Measurements from ENCODE around the gene SHH. TPM values are rescaled to one million over a fixed set of nuclear protein-coding genes. Genes with fewer than 3 reads are reported as not detected.

The SHH gene
- total RNA-seq, 1 experiment from 2014 or later, result 4.7 TPM

GRCh38 chr7:155806096-155806871, 6.0 kb downstream of the SHH start:
- no TSS peak for BruUV-seq (replicated peaks)
- H3K27ac Mint-ChIP-seq (ENCODE audit: unreplicated experiment), result no peak overlapping the region
- Histone ChIP-seq H3K4me1 (peaks cover 36% of the 10 kb centered on the region), H3K36me3 (ENCODE audit: control insufficient read depth, insufficient read depth, low read length) (no peaks in the 10 kb centered on the region), H3K27me3 (replicated peaks; ENCODE audit: control insufficient read depth, insufficient read depth, low read length) (peaks cover 2% of the 10 kb centered on the region), H3K4me3 (ENCODE audit: low read depth, low read length) (no peak overlapping the region), H3K9me3 (no peaks in the 10 kb centered on the region)
- H3K4me3 Mint-ChIP-seq (ENCODE audit: unreplicated experiment), result no peak overlapping the region
- H3K36me3 Mint-ChIP-seq (ENCODE audit: insufficient read depth, unreplicated experiment), result peaks cover 17% of the 10 kb centered on the region
- no peak for TF ChIP-seq CTCF (IDR thresholded peaks at IDR 0.05; ENCODE audit: insufficient read depth in 1 of 2, low read depth in 1 of 2, low read length in 1 of 2, severe bottlenecking in 1 of 2, unreplicated experiment in 1 of 2)
- no peak for DNase-seq
- ChIA-PET POLR2A (no interaction called here), CTCF (no interaction called here)
- intact Hi-C loops (cut with micrococcal nuclease; ENCODE audit: unreplicated experiment), result no loop called here
- H3K9me3 Mint-ChIP-seq (ENCODE audit: unreplicated experiment), result no peaks in the 10 kb centered on the region
- peaks cover 1% of the 10 kb centered on the region for H3K4me1 Mint-ChIP-seq (ENCODE audit: low read depth, unreplicated experiment)
- H3K27me3 Mint-ChIP-seq (ENCODE audit: insufficient read depth, unreplicated experiment), result peaks cover 4% of the 10 kb centered on the region

GRCh38 chr7:155805826-155806095, 6.5 kb downstream of the SHH start:
- Mint-ChIP-seq H3K36me3 (ENCODE audit: insufficient read depth, unreplicated experiment) (peaks cover 17% of the 10 kb centered on the region), H3K9me3 (ENCODE audit: unreplicated experiment) (no peaks in the 10 kb centered on the region), H3K4me3 (ENCODE audit: unreplicated experiment) (no peak overlapping the region), H3K27ac (ENCODE audit: unreplicated experiment) (no peak overlapping the region), H3K27me3 (ENCODE audit: insufficient read depth, unreplicated experiment) (no peaks in the 10 kb centered on the region), H3K4me1 (ENCODE audit: low read depth, unreplicated experiment) (no peaks in the 10 kb centered on the region)
- ChIA-PET POLR2A (no interaction called here), CTCF (no interaction called here)
- H3K9me3 ChIP-seq, result no peaks in the 10 kb centered on the region
- intact Hi-C loops (cut with micrococcal nuclease; ENCODE audit: unreplicated experiment), result no loop called here
- DNase-seq, result no peak
- H3K27me3 ChIP-seq (replicated peaks; ENCODE audit: control insufficient read depth, insufficient read depth, low read length), result peaks cover 1% of the 10 kb centered on the region; the same call in 1 of the 2 replicates
- peaks cover 30% of the 10 kb centered on the region for H3K4me1 ChIP-seq
- BruUV-seq (replicated peaks), result no TSS peak
- H3K36me3 ChIP-seq (ENCODE audit: control insufficient read depth, insufficient read depth, low read length), result no peaks in the 10 kb centered on the region
- H3K4me3 ChIP-seq (ENCODE audit: low read depth, low read length), result no peak overlapping the region
- TF ChIP-seq CTCF (IDR thresholded peaks at IDR 0.05; ENCODE audit: insufficient read depth in 1 of 2, low read depth in 1 of 2, low read length in 1 of 2, severe bottlenecking in 1 of 2, unreplicated experiment in 1 of 2), result no peak

- H3K27me3 Mint-ChIP-seq (ENCODE audit: insufficient read depth, unreplicated experiment), result no peaks in the 10 kb centered on the region
Measured at GRCh38 chr7:155804897-155805825, 7.1 kb downstream of the SHH start.

More at GRCh38 chr7:155804897-155805825, 7.1 kb downstream of the SHH start:
- Mint-ChIP-seq H3K27ac (ENCODE audit: unreplicated experiment) (no peak overlapping the region), H3K4me1 (ENCODE audit: low read depth, unreplicated experiment) (no peaks in the 10 kb centered on the region), H3K9me3 (ENCODE audit: unreplicated experiment) (no peaks in the 10 kb centered on the region), H3K36me3 (ENCODE audit: insufficient read depth, unreplicated experiment) (peaks cover 17% of the 10 kb centered on the region), H3K4me3 (ENCODE audit: unreplicated experiment) (no peak overlapping the region)
- no peaks in the 10 kb centered on the region; the same call in 1 of the 2 replicates for H3K27me3 ChIP-seq (replicated peaks; ENCODE audit: control insufficient read depth, insufficient read depth, low read length)
- ChIA-PET POLR2A (no interaction called here), CTCF (no interaction called here)
- H3K4me1 ChIP-seq, result peaks cover 24% of the 10 kb centered on the region
- H3K4me3 ChIP-seq (ENCODE audit: low read depth, low read length), result no peak overlapping the region
- no TSS peak for BruUV-seq (replicated peaks)
- H3K36me3 ChIP-seq (ENCODE audit: control insufficient read depth, insufficient read depth, low read length), result no peaks in the 10 kb centered on the region
- no peak for DNase-seq
- intact Hi-C loops (cut with micrococcal nuclease; ENCODE audit: unreplicated experiment), result no loop called here
- no peak for TF ChIP-seq CTCF (IDR thresholded peaks at IDR 0.05; ENCODE audit: insufficient read depth in 1 of 2, low read depth in 1 of 2, low read length in 1 of 2, severe bottlenecking in 1 of 2, unreplicated experiment in 1 of 2)
- no peaks in the 10 kb centered on the region for H3K9me3 ChIP-seq
